A549 treated with CORT108297 at 1 μM for 4 hours (cell line): Measurements from ENCODE around the gene DERL3. TPM values are rescaled to one million over a fixed set of nuclear protein-coding genes. Genes with fewer than 3 reads are reported as not detected.

Experiments used
- total RNA-seq: library from RNA; stranded (reverse); fragments of 200-300 nt; extraction: Qiagen RNA extraction; gene quantifications from 5 replicates; pipeline ENCODE4 v1.2.3, GENCODE V29; 2022

Gene DERL3
- total RNA-seq, result 0.17 to 1.6 TPM (median 0.34 TPM) in 5 replicates

GRCh38 chr22:23838681-23839468, at the start of gene DERL3:
Gene DERL3 (minus strand): TSS chr22:23839006. CDS start chr22:23838987, 19 bp downstream.

DNA sequence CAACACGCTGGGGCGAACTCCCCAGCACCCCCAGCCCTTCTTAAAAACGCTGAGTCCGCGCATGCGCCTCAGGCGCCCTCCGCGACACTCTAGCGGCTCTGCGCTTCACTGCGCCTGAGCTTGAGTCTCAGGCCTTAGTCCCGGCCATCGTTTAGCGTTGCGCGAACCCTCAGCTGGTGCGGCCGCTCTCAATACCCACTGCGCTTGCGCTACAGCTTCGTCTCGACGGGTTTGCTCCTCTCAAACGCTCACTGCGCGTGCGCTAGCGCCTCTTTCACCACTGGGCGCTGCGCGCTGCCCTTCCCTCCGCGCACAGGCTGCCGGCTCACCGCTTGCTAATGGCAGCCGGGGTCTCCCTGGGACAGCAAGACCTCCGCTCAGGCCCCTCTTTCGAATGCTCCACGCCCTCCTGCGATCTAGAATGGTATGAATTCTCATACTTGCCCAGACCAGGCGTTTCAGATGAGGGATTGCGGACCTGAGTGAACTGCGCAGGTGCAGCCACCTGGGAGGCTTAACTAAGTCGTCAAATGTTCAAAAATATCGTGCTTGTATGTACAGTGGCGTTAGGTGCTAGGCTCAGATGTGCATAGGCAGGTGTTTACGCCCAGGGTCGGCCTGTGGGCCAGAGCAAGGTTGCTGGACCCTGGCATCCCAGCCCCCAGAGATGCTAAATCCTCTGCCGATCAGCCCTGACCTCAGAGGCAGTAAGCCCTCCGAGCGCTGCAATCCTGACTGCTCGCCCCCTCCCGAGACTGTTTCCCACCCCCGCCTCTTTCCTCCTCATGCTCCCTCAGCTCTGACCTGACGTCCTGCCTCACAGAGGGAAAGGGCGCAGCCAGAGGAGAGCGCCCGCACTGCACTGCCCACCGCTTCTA, 19.0 kb upstream of the DERL3 start, which contains the start of gene SLC2A11:
Gene SLC2A11 (plus strand): TSS at position 270 of the 878 bp plus-strand sequence. CDS start 125 bp downstream, at position 395.

GRCh38 chr22:23786752-23787599, 51.8 kb downstream of the DERL3 start, which contains the start of gene SMARCB1:
Gene SMARCB1 (plus strand): TSS chr22:23786966. CDS start chr22:23787170, 204 bp downstream.

Other genes with a start within 250 kb of the DERL3 start
- 0.08 to 0.43 TPM (median 0.12 TPM) in 4 of 5 replicates, not detected in the other for gene DRICH1, start 206.7 kb downstream of the DERL3 start, total RNA-seq
- 0.05 TPM in 1 of 5 replicates, not detected in the others for gene RGL4, start 148.0 kb downstream of the DERL3 start, total RNA-seq
- gene ZNF70, start 87.9 kb downstream of the DERL3 start, total RNA-seq, result 0.82 to 1.3 TPM (median 0.96 TPM) in 5 replicates
- gene VPREB3, start 84.6 kb downstream of the DERL3 start, total RNA-seq, result 0.82 to 1.9 TPM (median 1.00 TPM) in 5 replicates
- not detected in 5 replicates for gene C22orf15, start 76.0 kb downstream of the DERL3 start, total RNA-seq
- gene CHCHD10, start 71.0 kb downstream of the DERL3 start, total RNA-seq, result 73.8 to 194 TPM (median 186 TPM) in 5 replicates
- gene MMP11, start 66.2 kb downstream of the DERL3 start, total RNA-seq, result 0.12 to 0.24 TPM (median 0.21 TPM) in 5 replicates
- 47.8 to 56.3 TPM (median 51.4 TPM) in 5 replicates for gene SMARCB1, start 52.0 kb downstream of the DERL3 start, total RNA-seq
- 6.4 to 9.9 TPM (median 9.7 TPM) in 5 replicates for gene SLC2A11, start 18.9 kb upstream of the DERL3 start, total RNA-seq
- 477 to 982 TPM (median 945 TPM) in 5 replicates for gene MIF, start 55.4 kb upstream of the DERL3 start, total RNA-seq
- gene GSTT2B, start 122.2 kb upstream of the DERL3 start, total RNA-seq, result 0.21 to 0.47 TPM (median 0.35 TPM) in 5 replicates
- gene DDTL, start 127.9 kb upstream of the DERL3 start, total RNA-seq, result 1.5 to 2.1 TPM (median 1.9 TPM) in 5 replicates
- gene DDT, start 135.4 kb upstream of the DERL3 start, total RNA-seq, result 108 to 180 TPM (median 165 TPM) in 5 replicates
- gene GSTT2, start 141.1 kb upstream of the DERL3 start, total RNA-seq, result 0.11 to 0.20 TPM in 2 of 5 replicates, not detected in the others
- not detected in 5 replicates for gene GSTT4, start 166.4 kb upstream of the DERL3 start, total RNA-seq
- gene CABIN1, start 172.3 kb upstream of the DERL3 start, total RNA-seq, result 18.4 to 27.6 TPM (median 24.8 TPM) in 5 replicates